Cerebellar cortex (tissue), 1 donor: Measurements from ENCODE around the gene RIMS3.

Source experiments
- DNase-seq: peaks from one replicate; pipeline ENCODE4 v3.0.0-alpha.2; 2015; ENCODE audit warnings: low spot score

The RIMS3 gene

DNA sequence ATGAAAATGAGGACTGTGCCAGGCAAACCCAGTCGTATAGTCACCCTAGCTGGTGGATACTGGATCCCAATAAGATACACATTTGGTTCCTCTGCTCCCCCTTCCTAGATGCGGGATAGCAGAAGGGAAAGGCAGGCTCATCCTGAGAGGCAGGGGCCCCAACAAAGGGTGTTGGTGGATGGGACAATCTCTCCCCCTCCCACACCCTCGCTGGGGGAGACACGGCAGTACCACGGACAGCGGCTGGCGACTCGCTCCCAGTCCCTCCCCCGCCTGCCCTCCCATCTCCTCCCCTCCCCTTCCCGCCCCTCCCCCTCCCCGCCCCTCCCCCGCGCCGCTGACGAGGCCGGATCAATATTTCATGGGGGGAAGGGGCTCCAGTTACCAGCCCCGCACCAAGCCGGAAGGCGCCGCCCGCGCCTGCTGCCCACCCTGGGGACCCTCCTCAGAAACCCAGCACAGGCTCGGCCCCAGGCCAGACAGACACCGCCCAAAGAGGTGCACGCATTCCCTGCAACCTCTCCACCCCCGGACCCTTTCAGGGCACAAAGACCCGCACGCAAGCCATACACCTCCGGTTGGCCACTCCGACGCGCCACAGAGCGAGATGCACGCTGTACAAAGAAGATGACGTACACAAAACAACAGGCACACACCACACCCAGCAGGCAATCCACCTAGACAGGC, 11.5 kb downstream of the RIMS3 start:
- no peak for DNase-seq

DNA sequence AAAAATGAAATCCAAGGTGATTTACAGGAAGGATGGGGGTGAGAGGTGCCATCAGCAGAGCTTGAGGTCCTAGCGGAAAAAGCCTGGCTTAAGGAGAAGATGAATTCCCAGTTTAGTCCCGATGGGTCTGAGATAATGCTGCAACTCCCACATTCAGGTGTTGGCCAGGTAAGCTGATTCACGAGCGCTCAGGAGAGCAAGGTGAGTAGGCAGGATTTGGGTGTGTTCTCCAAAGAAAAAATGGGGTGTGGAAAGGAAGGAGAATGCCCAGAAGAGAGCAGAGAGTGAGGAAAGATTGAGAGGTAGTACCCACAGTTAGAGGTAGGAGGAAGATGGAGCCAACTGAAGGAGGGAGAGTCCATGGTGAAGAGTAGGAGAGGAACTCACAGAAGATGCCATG, 12.5 kb downstream of the RIMS3 start:
- no peak for DNase-seq

DNA sequence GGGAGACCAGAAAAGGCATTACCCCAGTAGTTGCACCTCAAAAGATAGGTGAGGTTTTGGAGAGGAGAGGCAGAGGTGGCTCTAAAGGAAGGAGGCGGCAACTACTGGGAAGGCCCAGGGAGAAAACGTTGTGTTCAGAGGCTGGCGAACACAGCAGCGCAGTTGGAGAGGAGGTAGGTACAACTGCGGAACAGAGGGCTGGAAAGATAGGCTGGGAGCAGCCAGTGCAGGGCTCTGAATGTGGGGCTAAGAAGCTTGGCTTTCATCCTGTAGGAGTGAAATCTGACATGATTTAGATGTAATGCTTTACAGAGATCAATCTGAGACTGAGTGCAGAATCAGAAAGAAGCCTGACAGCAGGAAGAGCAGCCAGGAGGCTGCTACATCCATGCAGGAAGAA, 13.0 kb downstream of the RIMS3 start:
- DNase-seq, result no peak

DNA sequence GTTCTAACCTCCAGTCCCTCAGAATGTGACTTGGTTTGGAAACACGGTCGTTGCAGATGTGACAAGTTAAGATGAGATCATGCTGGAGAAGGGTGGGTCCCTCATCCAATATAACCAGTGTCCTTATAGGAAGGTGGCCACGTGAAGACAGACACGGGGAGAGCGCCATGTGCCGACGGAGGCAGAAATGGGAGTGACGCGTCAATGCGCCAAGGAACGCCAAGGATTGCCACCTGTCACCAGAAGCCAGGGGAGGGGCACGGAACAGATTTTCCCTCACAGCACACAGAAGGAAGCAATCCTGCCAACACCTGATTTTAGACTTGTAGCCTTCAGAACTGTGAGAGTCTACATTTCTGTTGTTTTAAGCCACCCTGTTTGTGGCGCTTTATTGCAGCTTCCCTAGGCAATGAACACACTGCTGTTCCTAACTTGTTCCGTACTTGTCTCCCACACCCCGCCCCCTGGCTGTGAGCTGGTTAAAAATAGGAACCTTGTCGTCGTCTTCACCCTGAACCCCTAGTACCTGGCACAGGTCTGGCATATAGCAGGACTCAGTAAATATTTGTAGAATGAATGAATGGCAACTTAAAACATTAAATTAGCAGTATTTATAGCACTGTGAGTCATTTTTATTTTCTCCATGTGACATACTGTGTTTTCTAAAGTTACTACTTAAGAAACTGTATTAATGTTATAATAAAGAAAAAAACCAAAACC, 14.2 kb downstream of the RIMS3 start:
- DNase-seq, result peak; percentile 94

DNA sequence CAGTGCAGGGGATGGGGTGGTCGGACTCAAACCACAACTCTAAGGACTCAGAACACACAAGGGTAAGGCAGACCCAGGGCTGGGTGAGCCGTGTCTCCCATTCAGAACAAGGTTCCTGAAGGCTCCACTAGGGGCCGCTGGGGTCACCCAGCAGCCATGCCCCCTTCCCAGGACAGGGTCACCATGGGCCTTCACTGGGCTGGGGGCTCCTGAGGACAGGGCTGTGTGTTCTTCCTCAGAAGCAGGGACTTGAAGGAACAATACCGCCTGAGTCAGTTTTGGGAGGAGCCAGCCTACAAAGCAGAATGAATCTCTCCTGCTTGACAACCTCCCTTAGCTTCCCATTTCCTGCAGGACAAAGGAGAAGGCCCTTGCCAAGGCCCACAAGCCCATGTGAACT, 15.4 kb downstream of the RIMS3 start:
- DNase-seq, result peak; percentile 33

DNA sequence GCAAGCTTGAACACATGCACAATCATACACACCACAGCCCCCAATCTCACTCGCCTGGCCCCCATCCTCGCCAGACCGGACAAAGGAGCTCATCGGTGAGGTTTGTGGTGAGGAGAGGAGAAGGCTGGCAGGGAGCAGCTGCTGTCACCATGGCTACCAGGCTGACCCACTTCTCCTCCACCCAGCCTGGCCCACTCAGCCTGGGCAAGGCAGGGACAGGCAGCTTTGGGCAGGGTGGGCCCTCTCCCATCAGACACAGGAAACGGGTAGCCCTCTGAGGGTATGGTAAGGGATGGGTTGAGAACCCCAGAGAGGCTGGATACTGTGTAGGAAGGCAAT, 15.9 kb downstream of the RIMS3 start:
- DNase-seq, result peak; percentile 81

DNA sequence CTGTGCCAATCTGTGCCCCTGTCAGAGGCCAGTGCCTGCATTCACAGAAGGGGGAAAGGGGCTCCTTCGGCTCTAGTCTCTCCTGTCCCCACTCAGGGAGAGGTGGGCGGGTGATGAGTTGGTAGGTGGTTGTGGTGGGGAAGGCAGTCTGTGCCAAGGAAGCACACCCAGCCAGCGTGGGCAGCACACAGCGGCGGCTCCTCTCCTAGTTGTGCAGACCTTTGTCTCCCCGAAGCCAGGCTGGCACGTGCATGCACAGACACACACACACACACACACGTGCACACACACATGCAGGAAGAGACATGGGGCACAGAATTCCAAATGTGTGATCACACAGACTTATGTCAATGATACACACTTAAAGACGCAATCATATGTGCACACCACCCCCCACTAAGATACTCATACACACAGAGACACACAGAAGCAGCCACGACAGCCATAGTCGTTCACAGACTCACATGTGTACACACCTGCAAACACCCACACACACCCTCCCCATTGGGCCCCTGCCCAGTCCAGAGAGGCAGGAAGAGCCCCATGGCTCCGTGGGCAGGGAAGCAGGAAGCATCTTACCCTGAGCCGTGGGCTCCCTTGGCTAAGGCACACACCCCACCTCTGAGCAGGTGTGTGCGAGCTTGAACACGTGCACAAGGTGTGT, 16.4 kb downstream of the RIMS3 start:
- DNase-seq, result peak; percentile 32

DNA sequence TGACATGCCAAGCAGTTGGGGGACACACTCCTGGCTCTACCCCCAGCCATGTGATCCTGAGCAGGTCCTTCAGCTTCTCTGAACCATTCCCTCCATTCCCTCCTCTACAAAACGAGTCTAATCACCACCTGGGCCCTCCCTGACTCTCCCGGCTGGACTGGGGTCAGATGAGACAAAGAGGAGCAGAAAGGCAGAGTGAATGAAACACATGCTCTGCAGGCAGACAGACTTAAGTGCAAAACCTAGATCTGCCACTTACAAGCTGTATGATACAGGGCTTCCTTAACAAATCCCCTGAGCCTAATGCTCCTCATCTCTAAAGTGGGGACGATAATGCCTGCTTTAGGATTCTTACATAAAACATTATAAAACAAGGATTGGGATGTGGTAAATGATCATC, 17.3 kb downstream of the RIMS3 start:
- DNase-seq, result no peak

DNA sequence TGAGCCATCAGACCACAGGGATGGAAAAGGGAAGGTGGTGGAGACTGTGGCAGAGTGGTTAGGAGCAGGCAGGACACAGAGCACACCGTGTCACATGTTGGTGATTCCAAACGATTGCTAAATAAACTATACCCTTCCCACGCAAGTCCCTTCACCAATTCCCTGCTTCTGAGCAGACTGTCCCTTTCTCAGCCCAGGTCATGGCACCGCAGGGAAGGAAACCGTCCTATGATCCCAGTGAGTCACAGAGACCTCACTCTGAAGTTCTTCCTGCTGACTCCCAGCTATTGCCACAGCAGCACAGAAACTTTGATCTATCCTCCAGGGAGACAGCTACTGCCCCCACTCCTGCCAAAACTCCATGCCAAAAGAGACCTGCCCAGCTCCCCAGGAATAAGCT, 19.2 kb downstream of the RIMS3 start:
- DNase-seq, result no peak

DNA sequence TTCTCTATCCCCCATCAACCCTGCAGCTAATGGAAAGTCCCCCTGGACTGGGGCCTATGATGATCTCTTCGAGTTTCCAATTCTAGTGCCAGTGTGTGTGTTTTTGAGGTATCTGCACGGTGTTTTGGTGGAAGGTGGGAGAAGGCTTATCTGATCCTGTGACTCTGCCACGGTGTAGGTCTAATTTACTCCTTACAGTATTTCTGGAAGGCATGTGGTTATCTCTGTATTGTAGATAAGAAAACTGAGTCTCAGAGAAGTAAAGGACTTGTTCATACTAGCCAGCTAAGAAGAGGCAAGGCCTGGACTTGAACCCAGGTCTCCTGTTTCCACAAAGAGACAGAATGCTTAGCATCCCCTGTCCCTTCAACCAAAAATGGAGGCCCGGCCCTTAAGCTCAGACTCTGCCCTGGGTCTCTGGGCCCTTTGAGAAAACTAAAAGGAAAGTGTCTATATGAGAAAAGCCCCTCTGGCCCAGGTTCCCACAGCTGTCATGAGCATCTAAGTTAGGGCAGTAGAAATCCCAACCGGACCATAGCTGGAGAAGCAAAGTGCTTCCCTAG, 20.3 kb downstream of the RIMS3 start:
- no peak for DNase-seq

DNA sequence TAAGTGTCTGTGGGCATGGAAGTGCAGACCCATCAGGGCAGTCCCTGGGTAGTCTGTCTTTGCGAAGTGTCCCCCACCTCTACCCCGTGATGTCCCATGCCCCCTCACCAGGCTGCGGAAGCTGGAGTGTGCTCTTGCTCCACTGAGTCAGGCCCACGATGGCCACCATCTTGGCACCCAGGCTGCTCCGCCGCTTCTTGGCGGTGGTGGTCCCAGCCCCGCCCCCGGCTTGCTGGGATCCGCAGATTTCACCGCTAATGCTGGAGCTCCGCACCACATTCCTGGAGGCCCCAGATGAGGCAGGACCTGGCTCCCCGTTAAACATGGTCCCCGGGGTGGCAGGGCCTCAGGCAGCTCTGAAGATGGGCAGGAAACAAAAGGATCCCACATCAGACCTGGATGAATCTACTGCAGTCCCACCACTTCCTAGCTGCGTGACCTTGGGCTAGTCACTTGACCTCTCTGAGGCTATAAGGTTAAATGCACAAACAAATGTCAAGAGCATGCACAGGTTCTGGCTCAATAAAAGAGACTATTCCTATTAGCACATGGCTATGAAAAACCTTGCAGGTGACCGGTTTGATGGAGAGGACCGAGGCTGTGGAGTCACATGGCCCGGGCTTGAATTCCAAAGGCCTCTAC, 23.8 kb downstream of the RIMS3 start:
- DNase-seq, result no peak

DNA sequence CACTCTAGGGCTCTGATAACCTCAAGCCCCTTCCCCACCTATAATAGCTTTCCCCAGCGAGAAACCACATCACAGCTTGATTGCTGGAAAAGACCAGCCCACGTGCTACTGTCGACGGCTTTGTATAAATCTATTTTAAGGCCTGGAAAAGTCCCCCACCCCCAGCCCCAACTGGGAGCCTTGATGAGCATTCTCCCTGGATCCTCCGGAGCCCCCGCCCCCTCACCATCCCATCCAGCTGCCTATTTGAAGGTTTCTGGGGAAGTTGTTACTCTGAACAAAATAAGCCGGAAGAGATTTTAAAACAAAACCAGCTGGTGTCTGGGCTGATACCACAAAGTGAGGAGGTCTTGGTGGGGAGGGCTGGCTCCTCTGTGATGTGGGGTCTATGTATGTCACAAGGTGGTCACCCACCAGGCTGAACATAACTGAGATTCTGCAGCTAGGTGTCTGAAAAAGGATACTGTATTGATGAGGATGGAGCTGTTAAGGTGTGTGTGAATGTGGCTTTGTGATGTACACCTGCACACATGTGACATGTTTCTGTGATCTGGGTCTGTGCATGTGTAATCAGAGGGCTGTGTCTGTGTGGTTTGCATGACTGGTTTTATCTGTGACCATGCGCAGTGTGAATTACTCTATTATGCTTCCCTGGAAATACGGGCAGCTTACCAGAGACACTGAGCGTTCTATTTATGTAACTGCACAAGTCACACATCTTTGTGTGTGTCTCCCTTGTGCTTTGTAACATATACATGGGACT, 25.0 kb downstream of the RIMS3 start:
- DNase-seq, result no peak

DNA sequence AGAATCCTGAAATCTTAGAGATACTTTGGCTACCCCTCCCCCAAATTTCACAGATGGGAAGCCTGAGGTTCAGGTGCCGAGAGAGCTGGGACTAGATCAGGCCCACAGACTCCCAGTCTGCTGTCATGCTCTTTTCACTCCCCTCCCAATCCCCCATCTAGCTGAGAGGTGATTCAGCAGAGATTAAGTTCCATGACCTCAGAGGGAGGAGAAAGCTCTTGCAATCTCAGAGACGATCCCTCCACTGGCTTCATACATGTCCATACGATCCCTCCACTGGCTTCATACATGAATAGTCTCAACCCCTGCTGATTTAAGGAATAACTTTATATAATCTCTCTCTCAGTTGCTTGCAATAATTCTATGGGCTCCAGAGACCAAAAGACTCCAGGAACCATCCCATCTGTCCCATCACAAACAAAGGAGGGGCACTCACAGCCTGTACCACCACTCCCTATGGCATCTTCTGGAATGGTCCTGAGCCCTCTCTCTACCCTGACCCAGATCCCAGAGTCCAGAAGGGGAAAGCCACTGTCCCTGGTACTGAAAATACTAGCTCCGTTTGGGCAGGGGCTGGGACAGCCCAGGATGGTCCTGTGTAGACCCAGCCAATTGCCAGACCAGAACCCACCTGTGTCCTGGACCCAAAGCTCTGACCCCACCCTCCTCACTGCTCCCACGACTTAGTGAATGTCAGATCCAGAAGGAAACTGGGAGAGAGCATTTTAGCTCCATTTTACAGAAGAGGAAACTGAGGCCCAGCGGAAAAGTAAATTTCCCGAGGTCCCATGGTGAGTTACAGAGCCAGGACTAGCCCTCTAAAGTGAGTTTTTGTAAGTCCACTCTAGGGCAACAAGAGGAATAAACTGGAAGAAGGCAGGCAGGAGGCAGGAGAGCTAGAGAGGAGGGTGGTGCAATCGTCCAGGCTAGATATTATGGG, 27.1 kb downstream of the RIMS3 start:
- DNase-seq, result no peak

DNA sequence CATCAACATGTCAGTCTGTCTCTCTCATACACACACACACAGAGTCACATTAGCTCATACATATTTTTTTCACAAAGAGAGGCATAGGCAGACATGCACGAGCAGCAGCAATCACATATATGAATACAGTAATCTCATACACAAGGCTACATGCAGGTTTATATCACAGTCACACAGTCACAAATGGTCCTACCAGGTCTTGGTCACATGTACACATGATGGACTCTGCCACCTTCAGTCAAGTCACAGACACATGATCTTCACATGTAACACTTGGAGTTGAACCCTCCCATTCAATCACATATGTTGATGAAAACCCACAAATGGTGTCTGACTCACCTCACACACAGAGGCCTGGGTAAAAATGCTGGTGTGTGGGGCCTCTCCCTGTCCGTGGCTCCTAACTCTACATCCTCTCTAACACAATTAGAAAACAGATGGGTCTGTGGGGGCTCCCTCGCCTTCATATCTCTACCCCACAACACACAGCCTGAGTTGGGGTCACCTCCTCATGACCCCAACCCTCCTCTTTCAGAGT, 27.9 kb downstream of the RIMS3 start:
- DNase-seq, result no peak

DNA sequence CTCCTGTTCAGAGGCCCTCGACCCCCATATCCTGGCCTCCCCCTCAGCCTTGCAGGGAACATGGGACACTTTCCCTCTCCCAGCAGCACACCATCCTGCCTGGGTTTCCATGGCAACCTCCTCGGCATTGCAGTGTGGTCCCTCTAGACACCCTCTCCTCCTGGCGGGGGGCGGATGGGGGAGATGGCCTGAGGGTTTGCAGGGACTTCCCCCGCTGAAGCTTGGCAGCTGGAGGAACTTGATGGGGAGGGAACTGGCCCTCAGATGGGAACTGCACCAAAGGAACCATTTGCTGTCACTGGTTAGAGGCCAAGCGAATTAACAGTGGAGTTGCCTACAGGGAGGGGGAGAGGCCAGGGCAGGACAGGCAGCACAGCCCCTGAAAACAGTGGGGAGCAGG, 28.7 kb downstream of the RIMS3 start:
- DNase-seq, result peak; percentile 86

DNA sequence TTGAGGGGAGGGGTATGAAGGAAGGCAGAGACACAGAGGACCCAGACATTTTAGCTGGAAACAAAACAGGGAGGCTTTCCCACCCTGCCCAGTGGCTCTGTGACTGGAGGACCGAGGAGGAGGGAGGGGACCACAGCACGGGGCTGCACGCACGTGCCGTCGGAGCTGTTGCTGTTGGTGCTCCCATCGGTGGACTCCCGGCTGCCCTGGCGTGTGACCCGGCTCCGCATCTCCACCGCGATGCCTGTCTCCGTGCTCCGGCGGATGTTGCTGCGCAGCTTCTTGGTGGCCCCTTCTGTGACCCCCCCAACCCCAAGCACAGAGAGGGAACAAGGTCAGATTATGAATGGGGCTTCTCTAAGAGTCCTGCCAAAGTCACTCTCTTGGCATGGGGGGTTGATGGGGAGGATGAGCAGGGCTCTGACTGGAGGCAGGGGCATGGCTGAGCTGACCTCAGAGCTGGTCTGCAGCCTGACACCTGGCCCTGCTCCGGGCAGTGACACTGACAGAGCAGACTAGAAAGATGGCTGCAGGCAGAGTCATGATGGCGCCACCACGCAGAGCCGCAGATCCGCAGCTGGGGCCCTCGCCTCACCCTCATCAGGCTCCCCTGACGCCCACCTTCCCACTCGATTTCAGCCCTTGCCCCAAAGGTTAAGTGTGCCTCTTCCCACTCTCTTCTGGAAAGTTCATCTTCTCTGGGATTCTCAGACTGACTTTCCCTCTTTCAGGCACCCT, 29.6 kb downstream of the RIMS3 start:
- DNase-seq, result no peak

DNA sequence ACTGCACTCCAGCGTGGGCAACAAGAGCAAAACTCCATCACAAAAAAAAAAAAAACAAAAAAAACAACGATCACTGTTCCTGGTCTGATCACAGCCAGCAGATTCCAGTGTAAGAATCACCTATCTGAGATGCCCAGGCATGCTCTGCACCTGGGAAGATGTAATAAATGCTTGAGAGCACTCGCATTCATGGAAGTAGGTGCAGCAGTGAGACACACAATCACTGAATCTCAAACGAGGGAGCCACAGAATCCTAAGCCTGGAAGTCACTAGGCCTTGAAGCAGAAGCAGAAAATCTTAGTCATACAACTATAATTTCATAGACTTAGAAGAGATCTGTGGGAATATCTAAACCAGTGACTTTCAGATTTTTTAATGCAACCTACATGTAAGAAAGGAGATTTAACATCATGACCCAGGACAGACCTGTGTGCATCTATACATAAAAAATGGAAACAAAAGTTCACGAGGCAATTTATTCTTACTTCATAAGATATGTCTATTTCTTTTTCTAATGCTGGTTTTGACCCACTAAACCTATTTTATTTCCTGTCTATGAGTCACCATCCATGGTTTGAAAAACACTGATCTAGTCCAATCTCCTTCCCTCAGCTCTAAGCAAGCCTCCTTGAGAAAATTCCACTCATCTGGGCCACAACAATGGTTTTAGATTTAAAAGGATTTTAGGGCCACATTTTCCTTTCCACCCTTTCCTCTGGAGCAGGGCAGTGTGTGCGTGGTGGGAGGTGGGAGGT, 30.4 kb downstream of the RIMS3 start:
- no peak for DNase-seq

DNA sequence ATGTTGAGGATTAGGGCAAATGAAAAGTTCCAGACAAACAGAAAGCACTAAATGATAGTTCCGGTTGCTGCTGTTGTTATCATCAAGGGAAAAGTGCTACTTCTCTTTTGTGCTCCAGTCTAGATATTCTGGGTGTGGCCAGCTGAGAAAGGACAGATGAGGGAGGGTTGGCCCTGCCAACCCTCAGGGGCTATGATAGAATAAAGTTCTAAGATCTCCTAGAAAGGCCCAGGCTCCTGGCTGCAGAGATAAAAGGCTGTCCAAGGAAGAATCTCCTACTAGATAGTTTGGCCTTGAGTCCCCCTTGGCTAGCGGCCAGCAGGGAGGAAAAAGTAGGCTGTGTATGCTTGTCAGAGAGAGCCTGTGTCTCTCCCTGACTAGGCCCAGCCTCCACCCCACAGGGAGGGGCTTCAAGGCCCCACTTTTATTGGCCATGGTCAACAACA, 31.5 kb downstream of the RIMS3 start:
- peak; percentile 37 for DNase-seq

DNA sequence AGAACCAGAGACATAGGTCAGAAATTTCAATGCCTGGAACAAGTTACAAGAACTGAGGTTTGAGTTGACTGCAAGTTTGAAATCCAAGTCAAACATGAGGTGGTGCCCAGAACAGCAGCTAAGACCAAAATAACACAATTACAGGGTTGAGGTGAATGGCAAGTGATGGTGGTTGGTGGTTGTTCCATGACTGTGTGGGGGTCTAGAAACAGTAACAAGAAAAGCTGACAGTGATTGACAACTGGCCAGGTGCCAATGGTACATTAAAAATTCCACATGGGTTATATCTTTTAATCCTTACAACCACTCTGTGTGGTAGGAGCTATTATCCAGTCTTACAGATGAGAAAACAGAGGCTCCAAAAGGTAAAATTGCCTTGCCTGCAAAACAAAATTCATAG, 32.0 kb downstream of the RIMS3 start:
- no peak for DNase-seq
